Esophagus squamous epithelium (tissue), 4 donors: ENCODE data around the gene ISG20.

Source experiments
- CTCF ChIP-seq, 6 experiments: fragments of 450-650 bp in 4 of 6; fragments of 200-600 bp in 2 of 6; sonication (generic) in 2 of 6; IDR thresholded peaks; one replicate each; pipeline ENCODE4 v1.5.1; 2016 to 2019; ENCODE audit warnings: antibody characterized with exemption in 6 of 6, mild to moderate bottlenecking in 4 of 6, moderate library complexity in 4 of 6
- POLR2A ChIP-seq, 4 donors: fragments of 450-650 bp; IDR thresholded peaks; one replicate each; pipeline ENCODE4 v1.6.1; 2017; ENCODE audit warnings: antibody characterized with exemption in 4 of 4, mild to moderate bottlenecking in 4 of 4, moderate library complexity in 3 of 4

GRCh38 chr15:88630141-88630721 is 8.6 kb upstream of the ISG20 start:
- TF ChIP-seq CTCF (IDR thresholded peaks at IDR 0.05) = no peak
- TF ChIP-seq POLR2A (IDR thresholded peaks at IDR 0.05) = no peak
